Stimulated activated naive CD8-positive, alpha-beta T cell treated with anti-CD3 and anti-CD28 coated beads, Interleukin-15, amount 100 ng/mL, for 72 hours (primary cell): ENCODE results near the gene TRABD2B.

Source experiments
- ATAC-seq: fragments of 150-1000 bp; cut with Tn5 transposase; 2 replicates; pipeline ENCODE4 v1.10.0; 2021; ENCODE audit warnings: mild to moderate bottlenecking, moderate library complexity
- DNase-seq, 2 donors: peaks; one replicate each; pipeline ENCODE4 v3.0.0; 2021 to 2022
- H3K27ac Mint-ChIP-seq, 2 donors: one replicate each; pipeline ENCODE4 v1.8.0; 2022; ENCODE audit warnings: mild to moderate bottlenecking in 2 of 2, mixed read lengths in 2 of 2, moderate library complexity in 2 of 2
- H3K27me3 Mint-ChIP-seq: one replicate; pipeline ENCODE4 v1.8.0; 2022; ENCODE audit warnings: mixed read lengths
- H3K4me1 Mint-ChIP-seq: one replicate; pipeline ENCODE4 v1.8.0; 2022; ENCODE audit warnings: mild to moderate bottlenecking, mixed read lengths
- H3K4me3 Mint-ChIP-seq, 2 donors: one replicate each; pipeline ENCODE4 v1.8.0; 2022; ENCODE audit warnings: mild to moderate bottlenecking in 2 of 2, mixed read lengths in 2 of 2, moderate library complexity in 1 of 2
- H3K9me3 Mint-ChIP-seq, 2 donors: one replicate each; pipeline ENCODE4 v1.8.0; 2022; ENCODE audit warnings: mixed read lengths in 2 of 2

Gene TRABD2B

DNA sequence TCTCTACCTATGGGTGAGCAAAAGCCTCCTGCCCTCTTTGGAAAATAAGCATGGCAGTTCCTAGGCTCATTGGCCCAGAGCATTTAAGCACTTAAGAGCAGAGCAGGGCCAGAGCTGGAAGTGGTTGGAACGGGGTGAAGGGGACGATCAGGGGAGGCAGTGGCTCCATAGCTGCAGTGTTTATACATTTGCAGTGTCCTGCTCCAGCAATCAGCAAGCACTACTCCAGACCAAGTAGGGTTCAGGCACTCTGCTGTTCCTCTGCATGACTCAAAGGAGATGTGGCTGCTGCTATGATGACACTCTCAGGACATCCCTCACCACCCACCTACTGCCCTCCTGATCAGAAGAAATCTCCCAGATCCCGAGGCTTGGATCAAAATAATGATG, 55.0 kb downstream of the TRABD2B start:
- H3K4me1 Mint-ChIP-seq = no peaks in the 10 kb centered on the region
- H3K27me3 Mint-ChIP-seq = peaks cover 18% of the 10 kb centered on the region
- no peak for DNase-seq

DNA sequence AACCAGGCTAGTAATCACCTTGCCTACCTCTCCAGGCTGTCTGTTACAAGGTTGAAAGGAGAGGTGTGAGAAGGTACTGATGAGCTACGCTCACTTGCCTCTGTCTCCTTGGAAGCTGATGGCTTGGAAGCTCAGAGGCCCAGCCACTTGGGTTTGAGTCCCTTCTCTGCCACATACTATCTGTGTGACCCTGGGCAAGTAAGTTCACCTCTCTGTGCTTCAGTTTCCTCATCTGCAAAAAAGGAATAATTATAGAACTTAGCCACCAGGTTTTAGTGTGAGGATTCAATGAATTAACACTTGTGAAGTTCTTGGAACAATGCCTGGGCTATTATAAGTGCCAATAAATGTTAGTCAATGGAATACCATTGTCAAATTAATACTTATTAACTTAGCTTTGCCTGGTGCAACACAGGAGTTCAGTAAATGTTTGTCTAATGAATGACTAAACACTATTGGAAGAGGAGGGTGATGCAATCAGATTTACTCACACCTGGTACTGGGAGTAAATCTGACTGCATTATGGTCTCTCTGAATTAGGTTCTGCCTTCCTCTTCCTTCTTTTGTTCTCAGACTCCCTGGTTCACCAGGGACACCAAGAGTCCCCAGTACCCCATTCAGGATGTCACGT, 55.5 kb downstream of the TRABD2B start:
- H3K4me3 Mint-ChIP-seq = no peak overlapping the region
- peaks cover 18% of the 10 kb centered on the region for H3K27me3 Mint-ChIP-seq

More for the DNA sequence above, 55.0 kb downstream of the TRABD2B start:
- no peak overlapping the region for H3K4me3 Mint-ChIP-seq
- H3K27ac Mint-ChIP-seq = no peak overlapping the region
- ATAC-seq = no peak
- H3K9me3 Mint-ChIP-seq = no peaks in the 10 kb centered on the region

GRCh38 chr1:47940779-47941178, 56.4 kb downstream of the TRABD2B start:
- no peak overlapping the region for H3K4me3 Mint-ChIP-seq
- H3K4me1 Mint-ChIP-seq = no peaks in the 10 kb centered on the region
- H3K27ac Mint-ChIP-seq = no peak overlapping the region
- no peaks in the 10 kb centered on the region for H3K9me3 Mint-ChIP-seq
- no peak for ATAC-seq
- H3K27me3 Mint-ChIP-seq = peaks cover 18% of the 10 kb centered on the region
- no peak for DNase-seq

More for the DNA sequence above, 55.5 kb downstream of the TRABD2B start:
- H3K27ac Mint-ChIP-seq = no peak overlapping the region
- no peaks in the 10 kb centered on the region for H3K4me1 Mint-ChIP-seq
- DNase-seq (no peak), ATAC-seq (no peak)
- no peaks in the 10 kb centered on the region for H3K9me3 Mint-ChIP-seq

DNA sequence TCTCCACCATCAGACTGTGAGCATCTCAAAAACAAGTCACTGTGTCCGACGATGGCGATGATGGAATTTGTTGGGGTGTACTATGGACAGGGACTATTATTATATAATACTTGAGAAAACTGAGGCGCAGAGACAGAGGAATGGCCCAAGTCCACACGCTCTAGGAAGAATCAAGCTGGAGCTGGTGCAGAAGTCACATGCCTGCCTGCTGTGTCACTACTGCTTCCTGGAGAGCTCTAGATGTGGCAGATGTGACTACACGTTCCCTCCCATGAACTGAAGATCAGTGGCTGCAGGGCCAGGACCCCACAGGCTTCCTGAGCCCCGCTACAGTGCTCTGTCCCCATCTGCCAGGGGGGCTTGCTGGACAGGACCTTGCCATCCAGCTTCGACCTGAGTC, 56.9 kb downstream of the TRABD2B start:
- ATAC-seq (no peak), DNase-seq (no peak)
- H3K9me3 Mint-ChIP-seq = no peaks in the 10 kb centered on the region
- peaks cover 18% of the 10 kb centered on the region for H3K27me3 Mint-ChIP-seq
- no peak overlapping the region for H3K4me3 Mint-ChIP-seq
- H3K27ac Mint-ChIP-seq = no peak overlapping the region
- H3K4me1 Mint-ChIP-seq = no peaks in the 10 kb centered on the region

DNA sequence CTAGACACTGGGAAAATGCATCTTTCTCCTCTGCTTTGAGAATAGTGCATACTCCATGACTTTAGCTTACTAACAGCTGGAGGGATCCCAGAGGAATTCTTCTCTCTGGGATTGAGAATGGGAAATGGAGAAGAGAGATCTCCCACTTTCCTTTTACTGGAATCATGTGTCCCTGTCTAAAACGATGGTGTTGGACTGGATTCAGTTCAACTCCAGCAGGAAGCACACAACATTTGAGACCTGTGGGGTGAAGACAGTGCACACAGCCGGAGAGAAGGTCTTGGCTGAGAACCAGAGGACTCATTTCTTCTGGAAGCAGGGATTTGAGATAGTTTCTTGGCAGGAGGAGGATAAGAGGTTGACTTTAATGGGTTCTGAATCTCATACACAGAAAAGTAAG, 58.7 kb downstream of the TRABD2B start:
- Mint-ChIP-seq H3K27ac (no peak overlapping the region), H3K9me3 (no peaks in the 10 kb centered on the region), H3K27me3 (peaks cover 10% of the 10 kb centered on the region), H3K4me3 (no peak overlapping the region), H3K4me1 (no peaks in the 10 kb centered on the region)
- DNase-seq (no peak), ATAC-seq (no peak)

- Mint-ChIP-seq H3K9me3 (no peaks in the 10 kb centered on the region), H3K27ac (no peak overlapping the region), H3K4me1 (no peaks in the 10 kb centered on the region), H3K27me3 (peaks cover 8% of the 10 kb centered on the region), H3K4me3 (no peak overlapping the region)
- DNase-seq (no peak), ATAC-seq (no peak)
Measured at GRCh38 chr1:47937586-47938254, 59.5 kb downstream of the TRABD2B start.

DNA sequence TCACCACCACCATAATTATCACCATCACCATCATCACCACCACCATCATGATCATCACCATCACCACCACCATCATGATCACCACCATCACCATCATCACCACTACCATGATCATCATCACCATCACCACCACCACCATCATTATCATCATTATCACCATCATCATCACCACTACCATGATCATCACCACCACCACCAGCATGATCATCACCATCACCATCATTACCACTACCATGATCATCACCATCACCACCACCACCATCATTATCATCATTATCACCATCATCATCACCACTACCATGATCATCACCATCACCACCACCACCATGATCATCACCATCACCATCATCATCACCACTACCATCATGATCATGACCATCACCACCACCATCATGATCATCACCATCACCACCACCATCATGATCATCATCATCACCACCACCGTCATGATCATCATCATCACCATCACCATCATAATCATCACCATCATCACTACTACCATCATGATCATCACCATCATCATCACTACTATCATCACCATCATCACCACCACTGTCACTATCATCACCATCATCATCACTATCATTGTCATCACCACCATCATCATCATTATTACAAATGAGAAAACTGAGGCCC, 60.2 kb downstream of the TRABD2B start:
- ATAC-seq (no peak), DNase-seq (no peak)
- Mint-ChIP-seq H3K27me3 (peaks cover 8% of the 10 kb centered on the region), H3K27ac (no peak overlapping the region), H3K9me3 (no peaks in the 10 kb centered on the region), H3K4me1 (no peaks in the 10 kb centered on the region), H3K4me3 (no peak overlapping the region)

- Mint-ChIP-seq H3K4me3 (no peak overlapping the region), H3K4me1 (no peaks in the 10 kb centered on the region), H3K9me3 (no peaks in the 10 kb centered on the region), H3K27me3 (peaks cover 12% of the 10 kb centered on the region), H3K27ac (no peak overlapping the region)
- no peak for ATAC-seq
- no peak for DNase-seq
Measured at GRCh38 chr1:47935856-47936255, 61.3 kb downstream of the TRABD2B start.

DNA sequence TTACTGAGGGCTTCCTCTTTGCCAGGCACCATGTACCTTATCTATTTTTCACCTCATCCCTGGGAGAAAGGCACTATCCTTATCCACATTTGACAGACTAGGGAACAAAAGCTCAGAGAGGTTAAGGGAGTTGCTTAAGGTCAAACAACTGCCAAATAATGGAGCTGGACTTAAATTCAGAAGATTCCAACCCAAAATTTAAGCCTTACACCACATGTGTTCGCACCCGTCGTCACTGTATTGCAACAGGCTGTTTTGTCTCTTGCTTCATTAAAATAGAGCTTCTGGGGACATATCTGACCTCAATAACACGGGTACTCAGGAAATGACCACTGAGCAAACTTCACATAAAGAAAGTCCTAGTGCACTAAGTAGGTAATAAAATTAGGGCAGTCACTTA, 62.0 kb downstream of the TRABD2B start:
- H3K4me1 Mint-ChIP-seq = no peaks in the 10 kb centered on the region
- ATAC-seq (no peak), DNase-seq (no peak)
- no peaks in the 10 kb centered on the region for H3K9me3 Mint-ChIP-seq
- H3K4me3 Mint-ChIP-seq = no peak overlapping the region
- no peak overlapping the region for H3K27ac Mint-ChIP-seq
- H3K27me3 Mint-ChIP-seq = peaks cover 15% of the 10 kb centered on the region

GRCh38 chr1:47934243-47934805, 62.9 kb downstream of the TRABD2B start:
- Mint-ChIP-seq H3K27me3 (peaks cover 15% of the 10 kb centered on the region), H3K27ac (no peak overlapping the region), H3K4me3 (no peak overlapping the region), H3K4me1 (no peaks in the 10 kb centered on the region), H3K9me3 (no peaks in the 10 kb centered on the region)
- DNase-seq = no peak
- no peak for ATAC-seq

- Mint-ChIP-seq H3K4me3 (no peak overlapping the region), H3K4me1 (no peaks in the 10 kb centered on the region), H3K27me3 (peaks cover 7% of the 10 kb centered on the region), H3K27ac (no peak overlapping the region), H3K9me3 (no peaks in the 10 kb centered on the region)
- DNase-seq = no peak
- no peak for ATAC-seq
Measured at GRCh38 chr1:47932743-47933142, 64.4 kb downstream of the TRABD2B start.

DNA sequence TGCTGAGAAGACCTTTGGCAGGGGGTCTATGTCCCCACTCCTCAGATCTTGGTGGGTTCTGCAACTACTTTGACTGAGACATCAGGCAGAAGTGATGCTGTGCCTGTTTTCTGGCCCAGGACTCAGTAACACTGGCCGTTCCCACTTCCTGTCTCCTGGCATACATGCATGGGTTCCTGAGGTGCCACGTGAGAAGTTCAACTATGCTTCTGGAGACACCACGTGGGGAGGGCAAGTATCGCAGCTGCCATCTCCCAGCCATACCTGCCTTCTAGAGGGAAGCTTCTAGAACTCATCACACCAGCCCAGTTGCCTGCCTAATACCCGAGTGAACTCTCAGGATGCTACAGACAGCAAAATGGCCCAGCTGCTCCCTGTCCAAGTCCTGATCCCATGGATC, 65.8 kb downstream of the TRABD2B start:
- Mint-ChIP-seq H3K27me3 (peaks cover 7% of the 10 kb centered on the region), H3K4me3 (no peak overlapping the region), H3K9me3 (no peaks in the 10 kb centered on the region), H3K27ac (no peak overlapping the region), H3K4me1 (no peaks in the 10 kb centered on the region)
- ATAC-seq (no peak), DNase-seq (no peak)

DNA sequence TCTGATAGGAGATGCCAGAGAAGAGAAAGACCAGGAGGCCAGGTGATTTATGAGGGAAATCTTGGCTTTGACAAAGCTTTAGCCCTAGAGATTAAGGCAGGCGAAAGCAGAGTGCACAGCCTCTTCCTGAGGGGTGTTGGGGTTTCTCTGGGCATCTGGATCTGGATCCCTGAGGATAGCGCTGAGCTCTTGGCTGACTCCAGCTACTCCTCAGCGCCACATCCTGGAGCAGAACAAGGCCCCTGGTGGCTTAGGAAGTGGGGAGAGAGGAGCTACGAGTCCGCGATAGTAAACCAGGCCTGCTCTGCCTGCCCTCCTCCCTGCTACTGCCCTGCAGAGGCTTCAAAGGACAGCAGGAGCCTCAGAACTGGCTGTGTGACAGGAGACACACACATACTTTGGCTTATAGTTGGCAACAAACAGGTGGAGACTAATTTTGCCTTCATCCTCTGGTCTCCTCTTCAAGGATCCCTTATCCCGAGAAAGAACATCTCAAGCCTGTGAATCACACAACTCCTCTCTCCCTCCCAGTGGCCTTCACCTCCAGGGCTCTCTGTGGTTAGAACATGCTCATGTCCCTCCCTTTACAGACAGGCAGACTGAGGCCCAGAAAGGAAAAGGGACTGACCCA, 66.9 kb downstream of the TRABD2B start:
- Mint-ChIP-seq H3K27me3 (peaks cover 7% of the 10 kb centered on the region), H3K4me1 (no peaks in the 10 kb centered on the region), H3K27ac (no peak overlapping the region), H3K9me3 (no peaks in the 10 kb centered on the region), H3K4me3 (no peak overlapping the region)
- DNase-seq (no peak), ATAC-seq (no peak)

DNA sequence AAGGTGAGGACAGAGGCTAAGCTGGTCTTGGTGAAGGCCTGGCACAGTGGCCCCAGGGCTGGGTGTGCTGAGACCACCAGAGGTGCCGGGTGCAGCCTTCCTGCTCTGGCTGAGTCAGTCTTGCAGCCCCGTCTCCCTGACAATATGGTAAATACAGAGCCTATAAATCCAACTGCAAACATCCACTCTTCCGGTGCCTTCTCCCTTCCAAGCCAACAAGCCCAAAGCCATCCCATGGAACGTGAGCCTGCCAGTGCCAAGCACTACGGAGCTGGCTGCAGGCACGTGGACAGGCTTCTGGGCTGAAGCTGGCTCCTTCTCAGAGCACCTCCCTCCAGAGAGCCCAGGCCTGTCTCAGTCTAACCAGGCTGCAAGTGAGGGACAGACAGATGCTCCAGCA, 70.0 kb downstream of the TRABD2B start:
- Mint-ChIP-seq H3K27ac (no peak overlapping the region), H3K9me3 (no peaks in the 10 kb centered on the region), H3K4me1 (no peaks in the 10 kb centered on the region), H3K4me3 (no peak overlapping the region), H3K27me3 (peaks cover 23% of the 10 kb centered on the region)
- no peak for DNase-seq
- no peak for ATAC-seq

DNA sequence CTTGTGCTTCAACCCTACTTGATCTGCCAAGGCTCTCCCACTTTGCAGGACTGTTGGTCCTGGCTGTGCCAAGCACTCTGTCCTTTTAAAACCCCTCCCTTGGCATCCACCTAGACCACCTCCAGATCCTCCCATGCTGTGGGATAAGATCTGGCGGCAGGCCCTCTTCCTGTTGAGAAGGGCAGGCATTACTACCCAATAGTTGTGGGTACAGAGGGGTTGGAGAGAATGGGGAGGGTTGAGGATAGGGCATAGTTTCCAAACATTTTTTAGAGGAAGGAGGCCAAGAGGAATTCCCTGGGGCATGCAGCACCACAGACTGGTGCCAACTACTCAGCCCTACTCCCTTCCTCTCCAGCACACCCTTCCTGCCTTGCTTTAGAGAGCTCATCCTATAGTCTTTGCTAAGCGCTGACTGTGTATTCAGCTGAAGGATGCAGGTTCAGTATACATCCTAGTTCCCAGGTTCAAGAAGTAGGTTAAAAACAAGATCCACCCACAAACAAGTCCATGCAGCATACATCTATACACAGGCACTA, 70.7 kb downstream of the TRABD2B start:
- Mint-ChIP-seq H3K27me3 (peaks cover 23% of the 10 kb centered on the region), H3K4me1 (no peaks in the 10 kb centered on the region), H3K27ac (no peak overlapping the region)

More for the DNA sequence above, 70.7 kb downstream of the TRABD2B start:
- H3K9me3 Mint-ChIP-seq = no peaks in the 10 kb centered on the region
- DNase-seq = no peak
- ATAC-seq = no peak
- no peak overlapping the region for H3K4me3 Mint-ChIP-seq
